Fibroblast of lung (primary cell): ENCODE data around the gene ARL5C.

Source experiments
- CTCF ChIP-seq, 2 donors: IDR thresholded peaks in 1 of 2; conservative IDR thresholded peaks in 1 of 2; 1 replicate in 1 of 2; 2 replicates in 1 of 2; pipeline ENCODE4 v1.5.1; 2011 to 2012; ENCODE audit warnings: low read length in 2 of 2, control low read depth in 1 of 2, inconsistent platforms in 1 of 2, low read depth in 1 of 2, mild to moderate bottlenecking in 1 of 2
- EZH2 ChIP-seq: IDR thresholded peaks from 2 replicates; pipeline ENCODE4 v1.5.1; 2012; ENCODE audit warnings: low read length, control low read depth, mild to moderate bottlenecking; ENCODE audit errors: missing control alignments

GRCh38 chr17:39198186-39198566 lies 32.2 kb upstream of the ARL5C start:
- TF ChIP-seq CTCF (conservative IDR thresholded peaks at IDR 0.05 in 1 of 2, IDR thresholded peaks at IDR 0.05 in 1 of 2; ENCODE audit: low read depth in 1 of 2, low read length in 2 of 2): no peak
- TF ChIP-seq EZH2: no peak
